PC-9 (cell line): Measurements from ENCODE around the gene DHX16.

Experiments
- EZH2 ChIP-seq: fragments of 200-600 bp; sonication (generic); IDR thresholded peaks from 2 replicates; pipeline ENCODE4 v1.8.0; 2017; ENCODE audit warnings: antibody characterized with exemption, low read depth
- TF ChIP-seq, protein P1 (sequence below): fragments of 200-600 bp; sonication (generic); conservative IDR thresholded peaks from 2 replicates; pipeline ENCODE4 v1.6.1; 2017; ENCODE audit warnings: mixed run types, antibody characterized with exemption, mild to moderate bottlenecking, moderate library complexity

DNA sequence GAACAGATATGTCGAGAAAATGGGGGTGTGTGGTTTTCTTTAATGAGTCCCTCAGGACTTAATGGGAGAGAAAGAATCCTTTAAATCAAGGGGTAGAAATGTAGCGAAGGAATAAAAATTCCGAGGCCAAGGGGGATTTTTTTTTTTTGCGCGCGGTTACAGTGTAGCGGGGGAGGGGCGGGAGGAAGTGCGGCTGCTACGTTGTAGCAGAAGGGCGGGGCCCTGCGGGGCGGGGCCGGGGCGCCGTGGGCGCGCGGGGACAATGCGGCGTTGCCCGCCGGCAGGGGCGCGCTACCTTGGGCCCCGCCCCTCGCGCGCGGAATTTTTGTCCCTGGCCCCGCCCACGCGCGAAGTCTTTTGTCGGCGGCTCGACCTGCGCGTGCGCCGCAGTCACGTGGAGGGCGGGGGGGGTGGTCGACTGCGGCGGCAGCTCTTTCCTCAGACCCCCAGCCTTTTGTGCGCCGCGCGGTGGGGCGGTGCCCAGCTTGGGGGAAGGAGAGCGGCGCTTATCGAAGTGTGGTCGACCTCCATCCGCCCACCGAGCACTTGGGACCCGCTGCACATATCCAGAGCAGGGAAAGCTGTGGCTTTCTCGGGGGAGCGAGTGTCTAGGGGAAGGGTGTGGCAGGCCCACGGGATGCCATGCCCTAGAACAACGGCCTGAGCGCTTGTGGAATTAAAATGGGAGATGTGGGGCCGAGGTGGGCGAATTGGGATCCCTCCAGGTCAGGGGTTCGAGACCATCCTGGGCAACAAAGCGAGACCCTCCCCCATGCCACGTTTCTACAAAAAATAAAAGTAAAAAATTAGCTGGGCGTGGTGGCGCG, 48.6 kb upstream of the DHX16 start:
- TF ChIP-seq, protein P1, sequence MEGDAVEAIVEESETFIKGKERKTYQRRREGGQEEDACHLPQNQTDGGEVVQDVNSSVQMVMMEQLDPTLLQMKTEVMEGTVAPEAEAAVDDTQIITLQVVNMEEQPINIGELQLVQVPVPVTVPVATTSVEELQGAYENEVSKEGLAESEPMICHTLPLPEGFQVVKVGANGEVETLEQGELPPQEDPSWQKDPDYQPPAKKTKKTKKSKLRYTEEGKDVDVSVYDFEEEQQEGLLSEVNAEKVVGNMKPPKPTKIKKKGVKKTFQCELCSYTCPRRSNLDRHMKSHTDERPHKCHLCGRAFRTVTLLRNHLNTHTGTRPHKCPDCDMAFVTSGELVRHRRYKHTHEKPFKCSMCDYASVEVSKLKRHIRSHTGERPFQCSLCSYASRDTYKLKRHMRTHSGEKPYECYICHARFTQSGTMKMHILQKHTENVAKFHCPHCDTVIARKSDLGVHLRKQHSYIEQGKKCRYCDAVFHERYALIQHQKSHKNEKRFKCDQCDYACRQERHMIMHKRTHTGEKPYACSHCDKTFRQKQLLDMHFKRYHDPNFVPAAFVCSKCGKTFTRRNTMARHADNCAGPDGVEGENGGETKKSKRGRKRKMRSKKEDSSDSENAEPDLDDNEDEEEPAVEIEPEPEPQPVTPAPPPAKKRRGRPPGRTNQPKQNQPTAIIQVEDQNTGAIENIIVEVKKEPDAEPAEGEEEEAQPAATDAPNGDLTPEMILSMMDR: no peak
- no peak for TF ChIP-seq EZH2
